ENCODE measurements around the gene CEMIP.

The CEMIP gene

DNA sequence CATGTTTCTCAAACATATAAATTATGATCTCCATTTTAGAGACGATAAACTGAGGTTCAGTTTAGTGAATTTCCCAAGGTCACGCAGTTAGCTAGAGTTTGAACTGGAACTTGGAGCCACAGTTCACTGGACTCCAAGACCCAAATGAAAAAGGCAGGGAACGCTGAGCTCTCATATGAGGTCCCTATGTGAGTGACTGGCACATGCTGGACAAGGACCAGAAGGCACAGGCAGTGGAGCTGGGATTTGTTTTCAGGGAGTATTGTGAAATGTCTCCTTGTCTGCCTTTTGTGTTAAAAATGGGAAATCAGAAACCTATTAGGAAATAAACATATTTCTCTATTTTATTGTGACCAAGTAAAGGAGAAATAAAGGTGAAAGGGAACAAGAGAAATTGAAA, 147.0 kb downstream of the CEMIP start:
- H3K9ac ChIP-seq (ENCODE audit: low read depth in 1 of 2, low read length in 2 of 2), result no peak overlapping the region
- H3K27me3 ChIP-seq (ENCODE audit: control insufficient read depth in 1 of 2, insufficient read depth in 2 of 2, low read length in 2 of 2), result no peaks in the 10 kb centered on the region
- H3K4me1 ChIP-seq (ENCODE audit: control insufficient read depth in 1 of 2, insufficient read depth in 2 of 2, low read length in 2 of 2), result no peaks in the 10 kb centered on the region
- H3K9me3 ChIP-seq (ENCODE audit: control insufficient read depth in 1 of 2, low read length in 2 of 2), result no peaks in the 10 kb centered on the region
- peaks cover 0 to 4% of the 10 kb centered on the region in 2 donors for H3K36me3 ChIP-seq (ENCODE audit: control insufficient read depth in 1 of 2, insufficient read depth in 2 of 2, low read length in 2 of 2)
- H3K4me3 ChIP-seq (ENCODE audit: low read depth in 1 of 2, low read length in 2 of 2), result no peak overlapping the region
- H3K27ac ChIP-seq (ENCODE audit: low read depth, low read length), result no peak overlapping the region

DNA sequence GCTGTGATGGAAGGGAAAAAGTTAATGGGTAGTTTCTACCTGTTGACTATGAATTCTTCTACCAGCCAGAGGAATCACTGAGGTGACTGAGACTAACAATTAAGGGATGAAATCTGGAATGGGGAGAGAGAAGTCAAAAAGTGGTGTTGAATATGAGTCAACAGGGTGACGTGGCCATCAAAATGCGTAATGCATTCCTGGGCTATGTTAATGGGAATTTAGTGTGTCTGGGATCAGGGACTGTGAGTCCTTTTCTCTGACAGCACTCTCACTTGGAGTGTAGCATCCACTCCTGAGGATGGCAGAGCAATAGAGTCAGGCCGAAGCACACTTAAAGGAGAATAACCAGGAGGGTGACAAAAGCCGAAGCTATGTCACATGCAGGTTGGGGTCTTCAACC, 150.1 kb downstream of the CEMIP start:
- peaks cover 0 to 4% of the 10 kb centered on the region in 2 donors for H3K36me3 ChIP-seq (ENCODE audit: control insufficient read depth in 1 of 2, insufficient read depth in 2 of 2, low read length in 2 of 2)

DNA sequence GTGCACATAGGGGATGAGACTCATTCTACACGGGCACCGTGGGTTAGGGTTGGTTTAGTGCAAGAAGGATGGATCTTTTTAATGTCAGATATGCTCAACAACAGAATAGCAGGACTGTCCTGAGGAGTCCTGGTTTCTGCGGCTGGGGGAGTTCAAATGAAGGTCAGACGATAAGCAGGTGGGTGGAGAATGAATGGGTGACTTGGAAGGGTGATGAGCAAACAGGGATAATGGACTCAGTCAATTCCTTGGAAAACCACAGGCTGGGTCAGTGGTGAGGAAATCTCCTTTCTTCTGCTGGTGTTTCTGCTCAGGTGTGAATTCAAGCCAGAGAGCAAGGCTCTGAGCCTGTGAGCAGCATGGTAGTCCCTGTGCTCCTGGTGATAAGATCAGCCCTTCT, 150.5 kb downstream of the CEMIP start:
- no peak overlapping the region for H3K9ac ChIP-seq (ENCODE audit: low read depth in 1 of 2, low read length in 2 of 2)

More for the DNA sequence above, 150.1 kb downstream of the CEMIP start:
- no peak overlapping the region for H3K4me3 ChIP-seq (ENCODE audit: low read depth in 1 of 2, low read length in 2 of 2)
- no peaks in the 10 kb centered on the region for H3K4me1 ChIP-seq (ENCODE audit: control insufficient read depth in 1 of 2, insufficient read depth in 2 of 2, low read length in 2 of 2)
- no peaks in the 10 kb centered on the region for H3K27me3 ChIP-seq (ENCODE audit: control insufficient read depth in 1 of 2, insufficient read depth in 2 of 2, low read length in 2 of 2)
- H3K9ac ChIP-seq (ENCODE audit: low read depth in 1 of 2, low read length in 2 of 2), result no peak overlapping the region
- H3K27ac ChIP-seq (ENCODE audit: low read depth, low read length), result no peak overlapping the region
- no peaks in the 10 kb centered on the region for H3K9me3 ChIP-seq (ENCODE audit: control insufficient read depth in 1 of 2, low read length in 2 of 2)

DNA sequence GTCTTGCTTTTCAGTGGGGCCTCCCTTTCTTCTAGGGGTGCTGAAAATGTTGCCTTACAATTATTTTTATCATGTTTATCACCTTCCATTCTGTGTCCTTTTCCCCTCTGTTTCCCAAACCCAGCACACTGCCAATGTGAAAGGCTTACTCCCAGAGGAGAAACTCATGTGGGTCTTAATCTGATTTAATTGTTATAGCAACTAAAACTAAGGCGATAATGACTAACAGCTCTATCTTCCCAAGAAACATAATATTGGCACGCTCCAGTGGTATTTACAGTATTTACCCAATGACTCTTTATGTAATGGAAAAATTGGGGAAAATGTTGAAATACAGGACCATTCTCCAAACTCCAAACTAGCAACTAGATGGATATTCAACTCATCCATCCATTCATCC, 152.0 kb downstream of the CEMIP start:
- Histone ChIP-seq H3K4me3 (ENCODE audit: low read depth in 1 of 2, low read length in 2 of 2) (no peak overlapping the region), H3K9me3 (ENCODE audit: control insufficient read depth in 1 of 2, low read length in 2 of 2) (no peaks in the 10 kb centered on the region), H3K4me1 (ENCODE audit: control insufficient read depth in 1 of 2, insufficient read depth in 2 of 2, low read length in 2 of 2) (no peaks in the 10 kb centered on the region), H3K9ac (ENCODE audit: low read depth in 1 of 2, low read length in 2 of 2) (no peak overlapping the region), H3K27ac (ENCODE audit: low read depth, low read length) (no peak overlapping the region), H3K36me3 (ENCODE audit: control insufficient read depth in 1 of 2, insufficient read depth in 2 of 2, low read length in 2 of 2) (peaks cover 0 to 4% of the 10 kb centered on the region in 2 donors), H3K27me3 (ENCODE audit: control insufficient read depth in 1 of 2, insufficient read depth in 2 of 2, low read length in 2 of 2) (no peaks in the 10 kb centered on the region)

More for the DNA sequence above, 150.5 kb downstream of the CEMIP start:
- Histone ChIP-seq H3K4me1 (ENCODE audit: control insufficient read depth in 1 of 2, insufficient read depth in 2 of 2, low read length in 2 of 2) (no peaks in the 10 kb centered on the region), H3K9me3 (ENCODE audit: control insufficient read depth in 1 of 2, low read length in 2 of 2) (no peaks in the 10 kb centered on the region), H3K4me3 (ENCODE audit: low read depth in 1 of 2, low read length in 2 of 2) (no peak overlapping the region), H3K36me3 (ENCODE audit: control insufficient read depth in 1 of 2, insufficient read depth in 2 of 2, low read length in 2 of 2) (peaks cover 0 to 4% of the 10 kb centered on the region in 2 donors), H3K27ac (ENCODE audit: low read depth, low read length) (no peak overlapping the region), H3K27me3 (ENCODE audit: control insufficient read depth in 1 of 2, insufficient read depth in 2 of 2, low read length in 2 of 2) (no peaks in the 10 kb centered on the region)

DNA sequence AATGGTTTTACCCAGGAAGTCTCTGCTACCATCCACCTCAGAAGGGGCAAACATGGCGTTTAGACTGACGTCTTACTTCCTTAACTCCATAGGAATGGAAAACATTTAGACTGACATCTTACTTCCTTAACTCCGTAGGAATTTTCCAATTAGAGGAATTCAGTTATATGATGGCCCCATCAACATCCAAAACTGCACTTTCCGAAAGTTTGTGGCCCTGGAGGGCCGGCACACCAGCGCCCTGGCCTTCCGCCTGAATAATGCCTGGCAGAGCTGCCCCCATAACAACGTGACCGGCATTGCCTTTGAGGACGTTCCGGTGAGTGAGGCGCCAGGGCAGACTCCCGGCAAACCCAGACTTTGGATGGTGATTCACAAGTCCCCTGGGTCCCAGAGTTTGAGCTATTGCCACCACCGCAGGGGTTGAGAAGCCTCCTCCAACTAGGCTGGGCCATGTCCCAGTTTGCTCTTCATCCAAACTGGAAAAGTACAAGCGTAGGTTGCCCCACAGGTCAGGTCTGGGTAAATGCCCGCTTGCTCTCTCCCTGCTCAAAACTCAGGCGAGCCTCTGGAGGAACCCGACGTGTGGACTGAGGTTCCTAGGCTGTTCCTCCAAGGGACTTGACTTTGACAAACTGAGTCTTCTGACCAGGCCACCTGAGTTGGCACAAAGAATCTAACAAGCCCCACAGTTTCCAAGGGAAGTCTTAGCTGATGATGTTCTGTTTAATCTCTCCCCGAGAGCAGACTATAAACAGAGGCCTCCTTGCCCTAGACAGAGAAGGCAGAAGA, 152.7 kb downstream of the CEMIP start:
- H3K36me3 ChIP-seq (ENCODE audit: control insufficient read depth in 1 of 2, insufficient read depth in 2 of 2, low read length in 2 of 2), result peaks cover 0 to 4% of the 10 kb centered on the region in 2 donors
- H3K27me3 ChIP-seq (ENCODE audit: control insufficient read depth in 1 of 2, insufficient read depth in 2 of 2, low read length in 2 of 2), result no peaks in the 10 kb centered on the region
- no peak overlapping the region for H3K4me3 ChIP-seq (ENCODE audit: low read depth in 1 of 2, low read length in 2 of 2)
- H3K4me1 ChIP-seq (ENCODE audit: control insufficient read depth in 1 of 2, insufficient read depth in 2 of 2, low read length in 2 of 2), result no peaks in the 10 kb centered on the region
- no peak overlapping the region for H3K27ac ChIP-seq (ENCODE audit: low read depth, low read length)
- H3K9ac ChIP-seq (ENCODE audit: low read depth in 1 of 2, low read length in 2 of 2), result no peak overlapping the region
- H3K9me3 ChIP-seq (ENCODE audit: control insufficient read depth in 1 of 2, low read length in 2 of 2), result no peaks in the 10 kb centered on the region

DNA sequence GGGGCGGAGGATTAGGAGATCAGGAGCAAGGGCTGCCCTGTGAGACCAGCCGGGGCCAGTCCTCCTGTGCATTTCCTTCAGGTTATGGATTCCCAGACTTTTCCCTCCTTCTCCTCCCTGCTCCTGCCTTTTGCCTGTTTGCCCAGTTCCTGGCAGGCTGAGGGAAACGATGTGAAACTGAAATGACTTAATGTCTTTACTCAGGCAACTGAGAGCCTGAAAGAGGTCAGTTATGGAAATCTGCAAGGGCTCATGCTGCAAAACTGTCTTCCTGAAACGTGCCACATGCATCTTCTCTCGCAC, 153.3 kb downstream of the CEMIP start:
- Histone ChIP-seq H3K9me3 (ENCODE audit: control insufficient read depth in 1 of 2, low read length in 2 of 2) (no peaks in the 10 kb centered on the region), H3K27me3 (ENCODE audit: control insufficient read depth in 1 of 2, insufficient read depth in 2 of 2, low read length in 2 of 2) (no peaks in the 10 kb centered on the region), H3K4me3 (ENCODE audit: low read depth in 1 of 2, low read length in 2 of 2) (no peak overlapping the region), H3K27ac (ENCODE audit: low read depth, low read length) (no peak overlapping the region), H3K9ac (ENCODE audit: low read depth in 1 of 2, low read length in 2 of 2) (no peak overlapping the region), H3K36me3 (ENCODE audit: control insufficient read depth in 1 of 2, insufficient read depth in 2 of 2, low read length in 2 of 2) (peaks cover 0 to 4% of the 10 kb centered on the region in 2 donors), H3K4me1 (ENCODE audit: control insufficient read depth in 1 of 2, insufficient read depth in 2 of 2, low read length in 2 of 2) (no peaks in the 10 kb centered on the region)

GRCh38 chr15:80932989-80933388, 153.8 kb downstream of the CEMIP start:
- Histone ChIP-seq H3K4me1 (ENCODE audit: control insufficient read depth in 1 of 2, insufficient read depth in 2 of 2, low read length in 2 of 2) (no peaks in the 10 kb centered on the region), H3K27me3 (ENCODE audit: control insufficient read depth in 1 of 2, insufficient read depth in 2 of 2, low read length in 2 of 2) (no peaks in the 10 kb centered on the region), H3K27ac (ENCODE audit: low read depth, low read length) (no peak overlapping the region), H3K9ac (ENCODE audit: low read depth in 1 of 2, low read length in 2 of 2) (no peak overlapping the region), H3K36me3 (ENCODE audit: control insufficient read depth in 1 of 2, insufficient read depth in 2 of 2, low read length in 2 of 2) (peaks cover 0 to 4% of the 10 kb centered on the region in 2 donors), H3K9me3 (ENCODE audit: control insufficient read depth in 1 of 2, low read length in 2 of 2) (no peaks in the 10 kb centered on the region), H3K4me3 (ENCODE audit: low read depth in 1 of 2, low read length in 2 of 2) (no peak overlapping the region)

- no peaks in the 10 kb centered on the region for H3K9me3 ChIP-seq (ENCODE audit: control insufficient read depth in 1 of 2, low read length in 2 of 2)
- no peak overlapping the region for H3K9ac ChIP-seq (ENCODE audit: low read depth in 1 of 2, low read length in 2 of 2)
- H3K27me3 ChIP-seq (ENCODE audit: control insufficient read depth in 1 of 2, insufficient read depth in 2 of 2, low read length in 2 of 2), result no peaks in the 10 kb centered on the region
- no peaks in the 10 kb centered on the region for H3K36me3 ChIP-seq (ENCODE audit: control insufficient read depth in 1 of 2, insufficient read depth in 2 of 2, low read length in 2 of 2)
- H3K4me3 ChIP-seq (ENCODE audit: low read depth in 1 of 2, low read length in 2 of 2), result no peak overlapping the region
- H3K4me1 ChIP-seq (ENCODE audit: control insufficient read depth in 1 of 2, insufficient read depth in 2 of 2, low read length in 2 of 2), result no peaks in the 10 kb centered on the region
- H3K27ac ChIP-seq (ENCODE audit: low read depth, low read length), result no peak overlapping the region
Measured at GRCh38 chr15:80934761-80935221, 155.6 kb downstream of the CEMIP start.

- Histone ChIP-seq H3K27me3 (ENCODE audit: control insufficient read depth in 1 of 2, insufficient read depth in 2 of 2, low read length in 2 of 2) (no peaks in the 10 kb centered on the region), H3K4me1 (ENCODE audit: control insufficient read depth in 1 of 2, insufficient read depth in 2 of 2, low read length in 2 of 2) (no peaks in the 10 kb centered on the region), H3K9ac (ENCODE audit: low read depth in 1 of 2, low read length in 2 of 2) (no peak overlapping the region), H3K27ac (ENCODE audit: low read depth, low read length) (no peak overlapping the region), H3K4me3 (ENCODE audit: low read depth in 1 of 2, low read length in 2 of 2) (no peak overlapping the region), H3K36me3 (ENCODE audit: control insufficient read depth in 1 of 2, insufficient read depth in 2 of 2, low read length in 2 of 2) (peaks cover 2 to 3% of the 10 kb centered on the region in 2 donors), H3K9me3 (ENCODE audit: control insufficient read depth in 1 of 2, low read length in 2 of 2) (no peaks in the 10 kb centered on the region)
Measured at GRCh38 chr15:80936288-80937078, 157.3 kb downstream of the CEMIP start.

GRCh38 chr15:80937718-80938117, 158.5 kb downstream of the CEMIP start:
- no peaks in the 10 kb centered on the region for H3K27me3 ChIP-seq (ENCODE audit: control insufficient read depth in 1 of 2, insufficient read depth in 2 of 2, low read length in 2 of 2)
- no peaks in the 10 kb centered on the region for H3K4me1 ChIP-seq (ENCODE audit: control insufficient read depth in 1 of 2, insufficient read depth in 2 of 2, low read length in 2 of 2)
- H3K27ac ChIP-seq (ENCODE audit: low read depth, low read length), result no peak overlapping the region
- H3K4me3 ChIP-seq (ENCODE audit: low read depth in 1 of 2, low read length in 2 of 2), result no peak overlapping the region
- no peak overlapping the region for H3K9ac ChIP-seq (ENCODE audit: low read depth in 1 of 2, low read length in 2 of 2)
- H3K36me3 ChIP-seq (ENCODE audit: control insufficient read depth in 1 of 2, insufficient read depth in 2 of 2, low read length in 2 of 2), result peaks cover 3 to 12% of the 10 kb centered on the region in 2 donors
- H3K9me3 ChIP-seq (ENCODE audit: control insufficient read depth in 1 of 2, low read length in 2 of 2), result no peaks in the 10 kb centered on the region
